GM18873 (cell line): ENCODE data around the gene LBR.
A peak's percentile ranks its signal among the peaks of the same experiment; 100 is the strongest.
"Not testable (repeated sequence)": the region's sequence is repeated elsewhere in the genome, so short reads cannot be mapped to it uniquely, and the experiment has no call there.

Source experiments
- ATAC-seq: cut with Tn5 transposase; IDR thresholded peaks from one replicate; pipeline ENCODE4 v1.9.1; 2021; ENCODE audit warnings: mild to moderate bottlenecking, moderate library complexity, moderate number of reproducible peaks; ENCODE audit not compliant: unreplicated experiment, low FRiP score

Gene LBR

DNA sequence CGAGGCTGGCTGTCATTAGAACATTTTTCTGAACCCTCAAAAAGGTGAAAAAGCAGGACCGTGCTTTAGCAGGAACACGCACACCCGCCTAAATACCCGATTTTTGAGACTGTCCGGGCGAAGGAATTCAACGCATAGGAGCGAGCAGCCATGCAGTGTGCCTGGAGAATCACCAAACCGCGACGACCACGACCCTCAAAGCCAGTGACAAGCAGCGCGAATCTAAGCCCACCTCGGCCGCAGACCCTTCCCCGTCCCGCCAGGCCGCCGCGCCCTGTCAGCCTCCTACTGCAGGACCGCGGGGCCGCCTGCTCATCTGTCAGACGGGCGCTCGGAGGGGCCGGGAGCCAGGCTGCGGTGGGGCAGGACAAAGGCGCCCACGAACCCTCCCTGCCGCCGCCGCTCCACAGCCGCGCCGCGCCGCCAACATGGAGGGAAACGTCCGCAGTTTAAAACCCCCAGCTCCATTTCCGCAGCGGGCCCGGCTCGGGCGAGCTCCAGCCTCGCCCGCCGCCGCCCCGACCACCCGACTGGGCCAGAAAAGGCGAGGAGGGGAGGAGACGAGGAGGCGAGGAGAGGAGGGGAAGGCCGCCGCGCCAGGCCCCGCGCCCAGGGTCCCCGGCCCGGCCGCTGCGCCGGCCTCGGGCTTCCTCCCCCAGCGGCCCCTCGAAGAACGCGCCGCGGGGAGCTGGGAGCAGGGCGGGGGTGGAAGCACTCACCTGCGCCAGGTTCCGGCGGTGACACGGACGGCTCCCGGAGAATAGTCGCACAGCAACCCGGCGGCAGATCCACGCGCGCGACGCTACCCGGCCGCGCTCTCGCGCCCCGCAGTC is at the start of gene LBR:
TSS of gene LBR (minus strand) at position 804 of the 833 bp plus-strand sequence. CDS start 3,963 bp downstream, outside the sequence.
- peak; percentile 24 for ATAC-seq

DNA sequence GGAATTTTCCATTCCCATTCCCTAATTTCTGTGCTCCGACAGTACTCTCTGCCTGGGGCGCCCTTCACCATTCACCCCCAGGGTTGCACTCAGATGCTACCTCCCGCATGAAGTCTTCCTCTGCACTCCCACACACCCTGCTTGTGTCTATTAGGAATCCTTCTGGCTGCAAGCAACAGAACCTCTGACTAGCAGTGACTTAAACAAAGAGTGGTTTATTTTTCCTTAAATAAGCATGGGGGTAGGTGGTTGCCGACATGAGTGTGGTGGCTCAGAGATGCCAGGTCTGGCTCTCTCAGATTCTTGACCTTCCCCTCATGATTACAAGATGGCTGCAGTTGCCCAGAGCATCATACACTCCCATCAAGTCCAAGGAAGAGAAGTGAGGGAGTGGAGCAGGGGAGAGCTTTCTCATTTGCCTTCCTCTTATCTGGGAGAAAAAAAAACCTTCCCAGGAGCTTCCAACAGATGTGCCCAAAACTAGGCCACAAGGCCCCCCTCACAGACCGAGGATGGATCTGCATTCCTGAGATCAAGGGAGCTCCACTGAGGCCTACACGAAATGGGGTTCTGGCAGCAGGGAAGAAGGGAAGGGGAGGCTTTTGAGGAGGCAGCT is 49.6 kb upstream of the LBR start:
- ATAC-seq, result no peak

DNA sequence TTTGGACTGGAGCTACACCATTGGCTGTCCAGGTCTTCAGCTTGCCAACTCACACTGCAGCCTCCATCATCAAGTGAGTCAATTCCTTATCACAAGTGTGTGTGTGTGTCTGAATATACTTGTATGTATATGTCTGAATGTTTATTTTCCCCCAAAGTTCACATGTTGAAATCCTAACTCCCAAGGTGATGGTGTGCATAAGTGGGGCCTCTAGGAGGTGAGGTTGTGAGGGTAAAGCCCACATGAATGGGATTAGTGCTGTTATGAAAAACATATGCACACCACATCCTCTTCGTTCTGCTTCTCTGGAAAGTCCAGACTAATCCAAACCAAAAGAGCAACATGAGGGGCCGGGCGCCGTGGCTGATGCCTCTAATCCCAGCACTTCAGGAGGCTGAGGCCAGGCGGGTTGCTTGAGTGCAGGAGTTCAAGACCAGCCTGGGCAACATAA is 48.7 kb upstream of the LBR start:
- no peak for ATAC-seq

DNA sequence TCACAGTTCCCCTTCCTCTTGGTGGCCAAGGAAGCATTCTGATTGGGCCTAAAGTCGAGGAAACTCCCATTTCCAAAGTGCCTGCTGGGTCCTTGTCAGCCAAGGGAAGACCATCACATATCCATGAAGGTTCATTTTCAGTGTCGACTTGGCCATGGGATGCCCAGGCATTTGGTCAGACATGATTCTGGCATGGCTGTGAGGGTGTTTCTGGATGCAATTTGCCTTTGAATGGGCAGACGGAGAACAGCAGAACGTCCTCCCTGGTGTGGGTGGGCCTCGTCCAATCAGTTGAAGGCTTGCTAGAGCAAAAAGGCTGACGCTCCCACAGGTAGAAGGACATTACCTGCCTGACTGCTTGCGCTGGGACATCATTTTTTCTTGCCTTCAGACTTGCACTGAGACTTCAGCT is 48.3 kb upstream of the LBR start:
- ATAC-seq, result no peak

DNA sequence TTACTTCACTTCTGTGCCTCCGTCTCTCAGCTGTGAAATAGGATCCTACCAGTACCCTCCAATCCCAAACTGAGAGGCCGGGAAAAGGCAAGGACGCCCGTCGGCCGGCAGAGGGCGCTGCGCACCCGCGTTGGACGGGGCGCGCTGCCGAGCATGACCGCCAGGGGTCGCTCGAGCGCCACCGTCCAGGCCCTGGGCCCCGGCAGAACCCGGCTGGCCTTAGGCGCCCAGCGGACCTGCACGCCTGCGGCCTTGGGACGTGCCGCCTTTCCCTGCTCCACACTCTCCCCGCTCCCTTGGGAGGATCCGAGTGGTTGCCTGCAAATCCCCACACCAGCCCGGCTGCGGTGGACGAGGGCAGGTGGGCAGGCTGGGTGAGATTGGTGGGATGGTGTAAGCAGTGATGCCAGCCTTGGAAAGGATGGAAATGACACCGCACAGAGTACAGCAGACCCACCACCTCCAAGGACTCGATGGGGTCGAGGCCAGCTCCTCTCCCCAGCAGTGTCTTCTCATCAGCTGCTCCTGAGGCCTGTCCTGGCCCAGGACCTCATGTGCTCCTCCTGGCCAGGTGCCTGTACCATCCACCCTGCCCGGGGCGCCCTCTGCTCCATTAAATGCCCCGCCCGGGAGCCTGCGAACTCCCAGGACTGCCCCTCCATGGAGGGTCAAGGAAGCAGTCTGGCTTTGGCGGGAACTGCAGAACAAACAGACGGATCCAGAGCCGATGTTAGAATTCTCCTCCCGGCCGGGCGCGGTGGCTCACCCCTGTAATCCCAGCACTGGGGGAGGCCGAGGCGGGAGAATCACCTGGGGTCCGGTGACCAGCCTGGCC is 47.4 kb upstream of the LBR start:
- peak; percentile 59 for ATAC-seq

DNA sequence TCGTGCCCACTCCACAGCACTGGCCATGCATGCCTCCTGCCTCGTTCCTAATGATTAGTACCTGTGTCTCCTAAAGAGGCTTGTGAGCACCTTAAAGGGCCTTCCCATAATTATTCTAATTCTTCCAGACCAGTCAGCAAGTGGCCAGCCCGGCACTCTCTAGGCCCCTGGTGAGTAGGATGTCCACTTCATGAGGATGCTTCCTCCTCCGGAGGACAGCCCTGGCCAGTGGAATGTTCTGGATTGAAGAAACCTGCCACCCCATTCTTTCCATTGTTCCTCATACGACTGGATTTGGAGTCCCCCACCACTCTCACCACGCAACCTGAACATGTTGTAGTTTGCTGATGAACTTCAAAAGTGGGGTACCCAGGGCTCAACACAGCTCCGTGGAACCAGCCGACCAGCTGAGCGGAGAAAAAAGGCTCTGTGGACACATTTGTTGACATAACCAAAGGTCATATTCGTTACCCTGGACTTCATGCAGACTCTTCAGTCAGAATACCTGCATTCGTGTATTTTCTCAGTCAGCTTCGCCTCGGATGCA is 46.7 kb upstream of the LBR start:
- no peak for ATAC-seq

DNA sequence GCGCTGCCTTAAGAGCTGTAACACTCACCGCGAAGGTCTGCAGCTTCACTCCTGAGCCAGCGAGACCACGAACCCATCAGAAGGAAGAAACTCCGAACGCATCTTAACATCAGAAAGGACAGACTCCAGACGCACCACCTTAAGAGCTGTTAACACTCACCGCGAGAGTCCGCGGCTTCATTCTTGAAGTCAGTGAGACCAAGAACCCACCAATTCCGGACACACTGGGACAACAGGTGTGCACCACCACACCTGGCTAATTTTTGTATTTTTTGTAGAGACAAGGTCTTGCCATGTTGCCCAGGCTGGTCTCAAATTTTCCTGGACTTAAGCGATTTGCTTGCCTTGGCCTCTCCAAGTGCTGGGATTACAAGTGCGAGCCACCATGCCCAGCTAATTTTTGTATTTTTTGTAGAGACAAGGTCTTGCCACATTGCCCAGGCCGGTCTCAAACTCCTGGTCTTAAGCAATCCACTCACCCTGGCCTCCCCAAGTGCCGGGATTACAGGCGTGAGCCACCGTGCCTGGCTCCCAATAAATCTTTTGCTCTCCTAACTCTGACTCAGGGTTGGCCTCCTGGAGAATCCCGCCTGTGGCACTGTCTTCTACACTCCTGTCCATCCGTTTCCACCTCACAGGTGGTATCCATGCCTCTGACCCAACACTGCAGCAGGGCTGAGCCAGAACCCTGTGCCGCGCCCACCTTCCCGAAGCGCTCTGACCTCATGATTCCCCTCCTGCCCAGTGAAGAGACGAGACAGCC is 46.0 kb upstream of the LBR start:
- ATAC-seq, result not testable (repeated sequence)

DNA sequence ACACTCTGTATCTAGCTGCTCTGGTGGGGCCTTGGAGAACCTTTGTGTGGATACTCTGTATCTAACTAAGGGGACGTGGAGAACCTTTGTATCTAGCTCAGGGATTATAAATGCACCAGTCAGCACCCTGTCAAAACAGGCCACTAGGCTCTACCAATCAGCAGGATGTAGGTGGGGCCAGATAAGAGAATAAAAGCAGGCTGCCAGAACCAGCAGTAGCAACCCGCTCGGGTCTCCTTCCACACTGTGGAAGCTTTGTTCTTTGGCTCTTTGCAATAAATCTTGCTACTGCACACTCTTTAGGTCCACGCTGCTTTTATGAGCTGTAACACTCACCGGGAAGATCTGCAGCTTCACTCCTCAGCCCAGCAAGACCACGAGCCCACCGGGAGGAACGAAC is 45.4 kb upstream of the LBR start:
- not testable (repeated sequence) for ATAC-seq

DNA sequence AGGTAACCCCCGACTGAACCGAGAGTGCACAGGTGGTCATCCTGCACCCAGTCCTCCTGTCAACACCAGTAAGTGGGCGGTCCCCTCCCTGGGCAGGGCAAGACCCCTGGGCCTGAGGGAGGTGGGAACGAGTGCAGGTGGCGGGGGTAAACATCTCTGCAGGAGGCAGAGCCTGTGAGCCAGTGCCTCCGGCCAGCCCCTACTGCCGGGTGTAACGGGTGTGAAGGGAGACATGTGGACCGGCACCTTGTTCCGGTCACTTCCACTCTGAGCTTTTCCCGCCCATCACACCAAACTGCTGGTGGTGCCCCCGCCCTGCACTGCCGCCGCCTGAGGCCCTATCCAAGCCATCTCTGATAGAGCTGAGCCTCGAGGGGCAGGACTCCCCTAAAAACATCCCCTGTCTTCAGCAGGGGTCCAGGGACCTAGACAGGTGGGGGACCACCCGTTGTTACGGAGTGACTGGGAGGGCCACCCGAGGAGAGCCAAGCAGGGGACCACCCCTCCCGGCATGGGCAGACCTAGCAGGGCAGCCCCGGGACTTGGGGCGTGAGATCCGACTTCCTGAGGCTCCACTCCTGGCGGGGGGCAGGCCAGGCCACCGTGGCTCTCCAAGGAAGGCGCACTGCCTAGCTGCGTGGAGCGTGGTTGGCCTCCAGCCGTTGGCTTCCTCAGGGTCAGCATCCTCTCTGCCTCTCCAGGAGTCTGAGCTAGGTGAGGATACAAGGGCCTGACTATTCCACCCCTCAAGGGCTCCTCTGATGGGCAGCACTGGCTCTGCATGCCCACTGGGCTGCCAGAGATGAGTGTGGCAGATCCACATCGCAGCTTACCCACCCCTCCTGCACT is 43.8 kb upstream of the LBR start:
- ATAC-seq, result no peak

DNA sequence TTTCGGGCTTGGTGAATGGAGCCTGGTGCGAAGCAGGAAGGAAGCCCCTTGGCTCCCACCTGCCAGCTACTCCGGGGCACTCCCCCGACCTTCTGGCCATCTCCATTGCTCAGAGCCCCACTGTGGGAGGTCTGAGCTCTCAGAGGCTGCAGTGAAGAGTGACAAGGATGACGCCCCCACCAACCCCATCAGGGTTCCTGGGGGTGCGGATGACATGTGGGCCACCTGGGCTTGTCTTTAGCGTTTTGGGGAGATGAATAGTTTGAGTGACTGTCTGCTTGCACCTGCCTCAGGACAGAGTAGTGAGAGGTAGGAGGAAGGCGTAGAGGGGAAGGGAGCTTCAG is 43.2 kb upstream of the LBR start:
- ATAC-seq, result no peak

DNA sequence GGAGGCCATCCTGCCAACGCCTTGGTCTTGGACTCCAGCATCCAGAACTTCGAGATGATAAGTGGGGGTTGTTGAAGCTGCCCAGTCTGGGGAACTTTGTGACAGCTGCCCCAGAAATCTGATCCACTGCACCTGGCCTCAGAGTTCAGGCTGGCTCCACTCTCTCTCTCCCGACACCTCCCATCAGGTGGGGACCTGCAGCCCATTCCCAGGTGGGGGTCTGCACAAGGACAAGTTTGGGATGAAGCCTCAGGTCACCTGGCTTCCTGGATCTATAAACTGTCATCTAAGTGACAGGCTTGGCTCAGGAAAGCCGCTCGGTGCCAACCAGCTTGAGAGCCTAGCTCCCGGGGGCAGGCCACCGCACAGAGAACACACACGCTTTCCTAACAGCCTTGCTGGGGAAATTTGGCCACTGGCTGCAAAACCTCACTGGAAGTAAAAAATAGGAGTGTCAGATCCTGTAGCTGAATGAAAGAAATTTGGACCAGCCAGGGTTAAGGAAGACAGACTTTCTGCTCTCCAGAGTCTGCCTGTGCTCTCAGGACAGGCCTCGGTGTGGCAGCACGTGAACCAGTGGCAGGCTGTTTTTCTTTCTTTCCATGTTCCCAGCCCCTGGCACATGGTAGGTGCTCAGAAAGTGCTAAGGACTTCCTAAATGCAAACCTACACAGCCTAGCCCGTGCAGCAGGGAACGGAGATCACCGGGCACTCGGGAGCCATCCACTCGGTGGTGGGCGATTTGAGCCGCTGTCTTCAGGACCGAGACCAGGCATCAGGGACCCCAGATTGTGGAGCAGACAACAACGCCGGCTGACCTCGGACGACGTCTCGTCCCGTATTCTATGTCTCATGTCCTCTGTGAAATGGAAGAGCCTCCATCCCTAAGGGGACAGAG is 42.6 kb upstream of the LBR start:
- no peak for ATAC-seq

DNA sequence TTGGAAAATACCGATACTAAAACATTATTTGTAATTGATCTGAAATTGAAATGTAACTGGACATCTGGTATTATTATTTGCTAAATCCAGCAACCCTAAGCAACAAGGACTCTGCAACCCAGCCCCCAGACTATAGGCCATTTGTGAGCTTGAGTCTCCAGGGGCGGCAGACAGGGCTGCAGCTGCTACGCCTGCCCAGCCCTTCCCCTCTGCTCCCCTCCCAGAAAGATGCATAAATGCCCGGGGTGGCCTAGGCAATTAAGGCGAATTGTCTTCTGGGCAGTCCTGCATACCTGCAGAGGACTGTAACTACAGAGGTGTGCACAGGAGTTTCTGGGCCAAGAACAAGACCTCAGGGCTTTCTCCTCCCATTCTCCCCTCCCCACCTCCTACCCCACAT is 41.2 kb upstream of the LBR start:
- no peak for ATAC-seq

DNA sequence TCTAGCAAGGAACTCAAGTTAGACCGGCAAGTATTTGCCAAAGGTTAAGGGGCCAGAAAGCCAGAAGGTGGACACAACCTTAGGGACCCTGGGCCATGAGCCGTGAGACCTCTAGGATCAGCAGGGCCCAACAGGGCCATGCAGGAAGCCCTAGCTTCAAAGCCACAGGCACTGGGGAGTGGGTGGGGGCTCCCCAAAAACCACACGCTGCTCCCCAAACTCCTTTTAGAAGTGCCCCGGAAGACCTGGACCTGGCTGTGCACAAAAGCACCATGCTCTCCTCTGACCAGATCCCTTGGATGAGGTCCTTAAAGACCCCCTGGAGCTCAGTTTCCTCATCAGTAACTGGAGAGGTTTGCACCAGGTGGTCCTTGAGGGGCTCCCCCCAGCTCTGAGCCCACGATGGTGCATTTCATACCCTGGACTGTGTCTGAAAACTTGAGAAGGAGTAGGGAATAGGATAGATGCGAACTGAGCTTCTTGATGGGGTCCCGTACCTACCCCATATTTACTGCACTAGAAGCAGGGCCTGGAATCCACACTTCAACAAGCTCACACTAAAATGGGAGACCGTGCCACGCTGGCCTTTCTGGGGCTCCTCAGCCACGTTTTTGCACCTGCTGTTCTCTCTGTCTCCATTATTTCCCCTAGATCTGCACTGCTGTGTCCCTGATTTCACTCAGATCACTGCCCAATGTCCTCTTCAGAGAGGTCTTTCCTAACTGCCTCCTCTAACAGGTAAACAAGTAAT is 40.6 kb upstream of the LBR start:
- no peak for ATAC-seq

DNA sequence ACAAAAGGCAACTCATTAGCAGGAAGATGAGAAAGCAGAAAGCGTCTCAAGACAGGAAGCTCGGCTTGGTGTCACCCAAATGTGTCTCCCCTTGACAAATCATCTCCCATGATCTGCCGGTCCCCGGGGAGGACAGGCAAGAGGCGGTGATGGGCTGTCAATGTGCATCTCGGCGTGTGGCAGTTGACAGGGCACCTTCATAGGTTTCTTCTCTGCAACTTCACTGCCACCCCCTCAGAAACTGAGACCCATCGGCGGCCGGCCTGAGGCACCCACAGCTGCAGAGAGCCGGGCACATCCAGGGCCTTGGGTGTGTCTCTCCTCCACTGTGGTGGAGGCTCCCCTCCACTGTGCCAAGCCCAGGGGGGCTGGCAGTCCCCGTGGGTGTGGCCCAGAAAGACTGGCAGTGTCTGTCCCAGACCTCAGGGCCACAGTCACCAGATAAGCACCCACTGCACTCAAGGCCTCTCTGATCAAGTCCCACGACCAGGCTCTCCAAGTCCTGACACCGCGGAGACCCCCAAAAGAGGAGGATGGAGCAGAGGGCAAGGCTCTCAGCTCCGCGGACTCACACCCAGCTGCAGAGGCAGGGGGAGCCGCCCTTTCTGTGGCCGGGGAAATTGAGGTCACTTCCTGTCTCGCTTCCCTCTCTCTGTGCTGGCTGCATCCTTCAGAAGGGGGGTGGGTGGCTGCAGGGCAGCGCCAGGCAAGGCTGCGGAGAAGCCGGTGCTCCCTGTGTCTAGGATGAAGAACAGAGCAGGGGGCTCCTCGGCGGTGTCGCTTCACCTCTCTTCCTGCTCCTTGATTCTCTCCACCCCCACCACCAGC is 39.6 kb upstream of the LBR start:
- peak; percentile 97 for ATAC-seq

DNA sequence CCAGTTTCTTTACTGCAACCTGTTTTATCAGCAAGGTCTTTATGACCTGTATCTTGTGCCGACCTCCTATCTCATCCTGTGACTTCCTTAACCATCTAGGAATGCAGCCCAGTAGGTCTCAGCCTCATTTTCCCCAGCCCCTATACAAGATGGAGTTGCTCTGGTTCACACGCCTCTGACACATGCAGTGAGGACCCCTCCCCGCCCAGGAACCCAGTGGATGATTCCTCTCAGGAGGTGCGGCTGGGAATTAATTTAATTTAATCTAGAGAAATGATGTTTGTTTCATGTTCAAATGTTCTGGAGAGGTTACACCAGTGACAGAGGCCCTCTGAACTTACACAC is 39.0 kb upstream of the LBR start:
- no peak for ATAC-seq

DNA sequence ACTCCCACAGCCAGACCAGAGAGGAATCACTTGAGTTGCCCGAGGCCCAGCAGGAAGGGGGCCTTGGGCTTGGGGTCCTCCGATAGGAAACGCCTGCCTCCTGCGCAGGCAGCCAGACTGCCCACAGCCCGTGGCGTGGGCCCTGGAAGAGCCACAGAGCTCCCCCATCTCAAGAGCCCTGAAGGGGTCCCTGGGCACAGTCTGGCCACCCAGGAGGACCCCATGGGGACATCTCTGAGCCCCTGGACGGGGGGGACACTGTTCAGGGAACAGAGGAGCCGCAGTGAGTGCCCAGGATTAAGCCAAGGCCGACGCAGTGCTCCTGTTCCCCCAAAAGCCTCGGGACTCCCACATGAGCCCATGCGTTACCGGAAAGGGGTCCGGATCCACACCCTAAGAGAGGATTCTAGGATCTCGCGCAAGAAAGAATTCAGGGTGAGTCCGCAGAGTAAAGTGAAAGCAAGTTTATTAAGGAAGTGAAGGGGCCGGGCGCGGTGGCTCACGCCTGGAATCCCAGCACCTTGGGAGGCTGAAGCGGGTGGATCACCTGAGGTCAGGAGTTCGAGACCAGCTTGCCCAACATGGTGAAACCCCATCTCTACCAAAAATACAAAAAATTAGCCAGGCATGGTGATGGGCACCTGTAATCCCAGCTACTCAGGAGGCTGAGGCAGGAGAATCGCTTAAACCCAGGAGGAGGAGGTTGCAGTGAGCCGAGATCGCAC is 38.1 kb upstream of the LBR start:
- no peak for ATAC-seq
